K562 (cell line): ENCODE measurements around the gene INPP1. TPM values are rescaled to one million over a fixed set of nuclear protein-coding genes. Genes with fewer than 3 reads are reported as not detected.

Source experiments
- CHD2 ChIP-seq: IDR thresholded peaks from 2 replicates; pipeline ENCODE4 v1.6.1; 2011; ENCODE audit warnings: low read depth, low read length
- CTCF ChIP-seq, 3 experiments: IDR thresholded peaks in 2 of 3; conservative IDR thresholded peaks in 1 of 3; 2 replicates each; pipeline ENCODE4 v1.5.1; 2011 to 2012; ENCODE audit warnings: low read length in 3 of 3, mild to moderate bottlenecking in 3 of 3, control low read depth in 2 of 3, improper control_type of control experiment in 1 of 3, inconsistent platforms in 1 of 3, low read depth in 1 of 3, mixed read lengths in 1 of 3, moderate library complexity in 1 of 3; ENCODE audit not compliant: insufficient read depth in 2 of 3
- MGA ChIP-seq: fragments of 450-650 bp; IDR thresholded peaks from 2 replicates; pipeline ENCODE4 v1.6.1; 2016; ENCODE audit warnings: mild to moderate bottlenecking, moderate library complexity
- NCOA6 ChIP-seq: fragments of 450-650 bp; IDR thresholded peaks from 2 replicates; pipeline ENCODE4 v1.6.1; 2017; ENCODE audit warnings: mild to moderate bottlenecking
- NUFIP1 ChIP-seq: fragments of 450-650 bp; IDR thresholded peaks from 2 replicates; pipeline ENCODE4 v1.6.1; 2018; ENCODE audit not compliant: partially characterized antibody
- SMAD1 ChIP-seq: fragments of 150-350 bp; IDR thresholded peaks from 2 replicates; pipeline ENCODE4 v1.6.1; 2014; ENCODE audit warnings: low read length, low read depth; ENCODE audit not compliant: partially characterized antibody
- SRSF3 ChIP-seq: fragments of 200-400 bp; formaldehyde crosslinking; IDR thresholded peaks from 2 replicates; pipeline ENCODE4 v1.6.1; 2016; ENCODE audit warnings: mild to moderate bottlenecking, low read length, moderate library complexity; ENCODE audit not compliant: insufficient read depth
- TAF1 ChIP-seq: IDR thresholded peaks from 2 replicates; pipeline ENCODE4 v1.6.1; 2011; ENCODE audit warnings: mild to moderate bottlenecking, low read length, moderate library complexity; ENCODE audit not compliant: insufficient read depth, control insufficient read depth, severe bottlenecking; ENCODE audit errors: extremely low read depth
- TAL1 ChIP-seq: fragments of 450-650 bp; IDR thresholded peaks from 2 replicates; pipeline ENCODE4 v1.6.1; 2016; ENCODE audit warnings: mild to moderate bottlenecking
- polyA plus RNA-seq, 8 experiments: library from polyadenylated mRNA; depleted of rRNA in 4 of 8; stranded (reverse) in 5 of 8; unstranded in 3 of 8; fragments of >200 nt; fragmentation: Nextera tagmentation in 2 of 8; fragmentation: Illumina TruSeq in 1 of 8; extraction: Ambion mirVana in 2 of 8; extraction: Trizol in 1 of 8; gene quantifications; 2 replicates each; pipeline versions ENCODE4 v1.2.1 to v1.2.3, GENCODE V29; 2011 to 2014; ENCODE audit warnings: inconsistent platforms in 1 of 8, missing spikeins in 1 of 8
- total RNA-seq, 7 experiments: library from RNA; depleted of rRNA in 6 of 7; stranded (reverse); fragments of >200 nt in 6 of 7; fragmentation: Illumina TruSeq in 2 of 7; extraction: Trizol in 2 of 7; gene quantifications; 2 replicates each; pipeline versions ENCODE4 v1.2.1 to v1.2.3, GENCODE V29; 2011 to 2021; ENCODE audit warnings: low replicate concordance in 1 of 7
- TF ChIP-seq, protein P1 (sequence below): fragments of 450-650 bp; IDR thresholded peaks from 2 replicates; pipeline ENCODE4 v1.6.1; 2016; ENCODE audit warnings: low read depth, mild to moderate bottlenecking, moderate library complexity

The INPP1 gene
- total and polyA plus RNA-seq, 9 of the 15 experiments (the other 6 are each of a cell fraction or from before 2014, with no cell fraction given): 3.7 to 11.8 (median 6.5) TPM

GRCh38 chr2:190319555-190320498, 23.6 kb upstream of the INPP1 start, which contains the start of gene HIBCH (continued):
- peak; percentile 43; the same call in 1 of the 2 replicates for TF ChIP-seq MGA
- TF ChIP-seq TAF1: peak; percentile 52
- TF ChIP-seq CHD2: peak; percentile 92
- TF ChIP-seq SMAD1: no peak
- no peak for TF ChIP-seq SRSF3
- TF ChIP-seq CTCF (IDR thresholded peaks at IDR 0.05 in 2 of 3, conservative IDR thresholded peaks at IDR 0.05 in 1 of 3; ENCODE audit: insufficient read depth in 2 of 3, low read depth in 1 of 3, low read length in 3 of 3): peak; percentile 83 to 85 (median 84)
- TF ChIP-seq TAL1: no peak
- TF ChIP-seq NUFIP1: no peak
- TF ChIP-seq, protein P1, sequence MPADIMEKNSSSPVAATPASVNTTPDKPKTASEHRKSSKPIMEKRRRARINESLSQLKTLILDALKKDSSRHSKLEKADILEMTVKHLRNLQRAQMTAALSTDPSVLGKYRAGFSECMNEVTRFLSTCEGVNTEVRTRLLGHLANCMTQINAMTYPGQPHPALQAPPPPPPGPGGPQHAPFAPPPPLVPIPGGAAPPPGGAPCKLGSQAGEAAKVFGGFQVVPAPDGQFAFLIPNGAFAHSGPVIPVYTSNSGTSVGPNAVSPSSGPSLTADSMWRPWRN: no peak
- no peak for TF ChIP-seq NCOA6
